Kidney epithelial cell (primary cell): ENCODE data around the gene PLIN3. TPM values are rescaled to one million over a fixed set of nuclear protein-coding genes. Genes with fewer than 3 reads are reported as not detected.
"Not testable (repeated sequence)": the region's sequence is repeated elsewhere in the genome, so short reads cannot be mapped to it uniquely, and the experiment has no call there.

ENCODE experiments used
- DNase-seq: peaks from one replicate; pipeline ENCODE4 v3.0.0-alpha.2; 2010; ENCODE audit warnings: low read depth
- H3K27me3 ChIP-seq: 2 replicates; pipeline ENCODE4 v1.6.0; 2011; ENCODE audit warnings: low read length; ENCODE audit not compliant: control insufficient read depth, insufficient read depth
- H3K36me3 ChIP-seq: 2 replicates; pipeline ENCODE4 v1.5.1; 2011; ENCODE audit warnings: low read length; ENCODE audit not compliant: control insufficient read depth, insufficient read depth
- H3K4me3 ChIP-seq: 2 replicates; pipeline ENCODE4 v1.5.1; 2011; ENCODE audit warnings: low read depth, mild to moderate bottlenecking, control low read depth, low read length
- total RNA-seq: library from RNA; depleted of rRNA; stranded (reverse); fragments of >200 nt; gene quantifications from 2 replicates; pipeline ENCODE4 v1.2.3, GENCODE V29; 2015
- TF ChIP-seq, protein P1 (sequence below): IDR thresholded peaks from 2 replicates; pipeline ENCODE4 v1.5.1; 2011; ENCODE audit warnings: mild to moderate bottlenecking, moderate library complexity, low read length, control low read depth, inconsistent platforms; ENCODE audit not compliant: insufficient read depth, poor library complexity, severe bottlenecking

Gene PLIN3
- total RNA-seq, 1 donor from 2014 or later: 59.5 TPM

DNA sequence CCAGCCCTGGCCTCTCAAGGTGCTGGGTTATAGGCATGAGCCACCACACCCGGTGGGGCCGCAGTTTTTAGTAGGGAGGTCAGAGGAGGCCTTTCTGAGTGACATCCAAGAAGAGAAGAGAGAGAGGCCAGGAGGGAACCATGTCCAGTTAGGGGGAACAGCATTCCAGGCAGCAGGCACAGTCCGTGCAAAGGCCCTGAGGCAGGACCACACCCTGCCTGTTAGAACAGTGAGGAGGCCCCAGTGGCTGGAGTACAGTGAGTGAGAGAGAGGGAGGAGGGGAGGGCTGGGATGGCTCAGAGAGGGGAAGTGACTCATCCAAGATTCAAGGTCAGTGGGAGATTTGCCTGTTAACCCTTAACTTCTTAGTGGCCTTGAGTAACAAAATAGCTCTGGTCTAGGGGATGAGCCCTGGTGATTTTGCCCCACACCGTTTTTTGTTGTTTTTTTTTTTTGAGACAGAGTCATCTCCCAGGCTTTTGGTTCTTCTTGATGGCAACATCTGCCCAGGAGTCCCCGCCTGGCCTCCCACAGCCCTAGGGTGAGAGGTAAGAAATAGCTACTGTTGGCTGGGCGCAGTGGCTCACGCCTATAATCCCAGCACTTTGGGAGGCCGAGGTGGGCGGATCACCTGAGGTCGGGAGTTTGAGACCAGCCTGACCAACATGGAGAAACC lies 2.7 kb upstream of the PLIN3 start:
- no peaks in the 10 kb centered on the region for H3K27me3 ChIP-seq
- H3K4me3 ChIP-seq: no peak overlapping the region
- TF ChIP-seq, protein P1, sequence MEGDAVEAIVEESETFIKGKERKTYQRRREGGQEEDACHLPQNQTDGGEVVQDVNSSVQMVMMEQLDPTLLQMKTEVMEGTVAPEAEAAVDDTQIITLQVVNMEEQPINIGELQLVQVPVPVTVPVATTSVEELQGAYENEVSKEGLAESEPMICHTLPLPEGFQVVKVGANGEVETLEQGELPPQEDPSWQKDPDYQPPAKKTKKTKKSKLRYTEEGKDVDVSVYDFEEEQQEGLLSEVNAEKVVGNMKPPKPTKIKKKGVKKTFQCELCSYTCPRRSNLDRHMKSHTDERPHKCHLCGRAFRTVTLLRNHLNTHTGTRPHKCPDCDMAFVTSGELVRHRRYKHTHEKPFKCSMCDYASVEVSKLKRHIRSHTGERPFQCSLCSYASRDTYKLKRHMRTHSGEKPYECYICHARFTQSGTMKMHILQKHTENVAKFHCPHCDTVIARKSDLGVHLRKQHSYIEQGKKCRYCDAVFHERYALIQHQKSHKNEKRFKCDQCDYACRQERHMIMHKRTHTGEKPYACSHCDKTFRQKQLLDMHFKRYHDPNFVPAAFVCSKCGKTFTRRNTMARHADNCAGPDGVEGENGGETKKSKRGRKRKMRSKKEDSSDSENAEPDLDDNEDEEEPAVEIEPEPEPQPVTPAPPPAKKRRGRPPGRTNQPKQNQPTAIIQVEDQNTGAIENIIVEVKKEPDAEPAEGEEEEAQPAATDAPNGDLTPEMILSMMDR: no peak
- peak; percentile 79 for DNase-seq
- H3K36me3 ChIP-seq: no peaks in the 10 kb centered on the region

DNA sequence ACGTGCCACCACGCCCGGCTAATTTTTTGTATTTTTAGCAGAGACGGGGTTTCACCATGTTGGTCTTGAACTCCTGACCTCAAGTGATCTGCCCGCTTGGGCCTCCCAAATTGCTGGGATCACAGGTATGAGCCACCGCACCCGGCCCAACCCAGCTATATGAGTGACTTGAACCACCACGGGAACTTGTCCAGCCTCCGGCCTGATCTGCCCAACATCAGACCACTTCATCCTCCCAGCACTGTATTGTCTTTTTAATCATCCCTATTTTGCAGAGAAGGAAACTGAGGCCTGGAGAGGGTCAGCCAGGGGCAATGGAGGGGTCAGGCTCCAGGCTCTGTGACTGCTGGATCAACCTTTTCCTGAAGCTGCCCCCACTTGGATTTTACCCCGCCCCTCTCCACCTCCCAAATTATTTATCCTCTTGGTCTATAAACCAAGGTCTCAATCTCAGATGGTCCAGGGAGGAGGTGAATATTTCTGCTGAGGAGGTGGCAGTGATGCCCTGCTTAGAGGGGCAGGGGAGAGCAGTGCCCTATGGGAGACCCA lies 893 bp upstream of the PLIN3 start:
- H3K36me3 ChIP-seq: no peaks in the 10 kb centered on the region
- H3K4me3 ChIP-seq: no peak overlapping the region
- no peak for DNase-seq
- no peaks in the 10 kb centered on the region for H3K27me3 ChIP-seq
- TF ChIP-seq, protein P1: no peak

DNA sequence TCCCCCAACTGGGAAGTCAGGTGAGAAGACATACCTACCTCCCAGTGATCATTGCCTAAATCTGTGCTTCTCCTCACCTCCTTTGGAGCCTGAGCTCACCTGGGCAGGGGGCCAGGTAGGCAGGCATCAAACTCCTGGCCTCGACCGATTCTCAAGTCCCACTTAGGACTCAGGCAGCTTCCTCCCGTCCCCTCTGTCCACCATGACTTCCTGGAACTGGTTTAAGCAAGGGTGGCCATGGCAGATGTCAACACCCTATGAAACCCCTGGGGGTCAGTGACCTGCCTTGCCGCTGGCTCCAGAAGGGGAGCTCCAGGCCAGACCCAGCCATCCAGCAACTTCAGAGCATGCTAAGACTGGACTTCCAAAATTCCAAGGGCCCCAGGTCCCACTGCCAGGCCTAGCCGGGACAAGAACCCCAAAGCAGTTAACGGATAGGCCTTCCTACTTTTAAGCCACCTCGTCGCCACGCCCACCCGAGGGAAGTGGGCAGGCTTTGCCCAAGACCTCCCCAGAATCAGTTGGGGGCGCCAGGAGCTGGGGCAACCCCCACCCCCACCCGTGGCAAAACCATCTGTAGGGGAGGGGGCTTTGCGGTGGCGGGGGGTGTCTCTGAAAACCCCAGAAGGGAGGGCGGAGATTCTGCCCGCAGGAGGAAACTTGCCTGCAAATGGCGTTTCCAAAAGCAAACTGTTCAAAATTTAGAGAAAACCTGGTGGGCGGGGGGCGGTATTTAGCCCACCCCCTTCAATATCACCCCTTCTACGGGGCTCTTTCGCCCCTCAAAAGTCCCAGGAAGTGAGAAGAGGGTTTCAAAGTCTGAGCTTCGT lies 657 bp downstream of the PLIN3 start:
- H3K36me3 ChIP-seq: no peaks in the 10 kb centered on the region
- no peak for DNase-seq
- H3K27me3 ChIP-seq: no peaks in the 10 kb centered on the region
- H3K4me3 ChIP-seq: peak overlapping the region; percentile 60
- TF ChIP-seq, protein P1: no peak

DNA sequence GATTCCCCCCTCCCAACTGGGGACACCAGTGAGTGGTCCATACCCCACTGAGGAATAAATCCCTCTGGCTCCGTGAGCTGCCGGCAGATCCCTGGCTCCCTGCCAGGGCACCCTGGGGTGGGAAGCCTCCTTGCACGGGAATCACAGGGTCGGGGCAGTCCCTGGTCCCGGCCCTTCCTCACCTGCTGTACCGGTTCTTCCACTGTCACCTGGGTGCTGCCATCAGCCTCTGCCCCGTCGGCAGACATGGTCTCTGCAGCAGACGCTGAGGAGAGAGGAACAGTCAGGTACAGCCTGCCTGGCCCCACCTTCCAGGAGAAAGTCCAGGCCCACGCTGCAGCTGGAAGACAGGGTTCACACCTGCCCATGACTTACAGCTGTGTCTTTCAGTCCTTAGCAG lies 6.3 kb downstream of the PLIN3 start:
- DNase-seq: no peak
- no peaks in the 10 kb centered on the region for H3K27me3 ChIP-seq
- TF ChIP-seq, protein P1: no peak
- H3K4me3 ChIP-seq: no peak overlapping the region
- H3K36me3 ChIP-seq: peaks cover 2% of the 10 kb centered on the region

DNA sequence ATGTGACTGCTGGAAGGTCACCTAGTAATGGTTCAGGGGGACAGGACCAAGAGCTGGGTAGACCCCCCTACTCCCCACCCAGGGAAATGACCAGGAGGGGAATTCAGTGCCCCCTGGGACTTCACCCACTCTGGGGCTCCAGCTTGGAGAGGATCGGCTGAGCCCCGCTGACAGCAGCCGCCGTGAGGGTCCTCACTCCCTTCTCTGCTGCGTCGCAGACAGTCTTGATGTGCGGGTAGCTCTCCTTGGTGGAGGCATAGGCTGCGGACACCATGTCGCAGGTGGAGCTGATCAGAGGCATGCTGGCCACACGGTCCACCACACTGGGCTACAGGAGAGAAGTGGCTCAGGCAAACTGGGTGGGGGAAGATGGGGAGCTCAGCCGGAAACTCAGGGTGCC lies 7.8 kb downstream of the PLIN3 start:
- H3K36me3 ChIP-seq: peaks cover 5% of the 10 kb centered on the region
- TF ChIP-seq, protein P1: no peak
- no peak overlapping the region for H3K4me3 ChIP-seq
- H3K27me3 ChIP-seq: no peaks in the 10 kb centered on the region
- no peak for DNase-seq

DNA sequence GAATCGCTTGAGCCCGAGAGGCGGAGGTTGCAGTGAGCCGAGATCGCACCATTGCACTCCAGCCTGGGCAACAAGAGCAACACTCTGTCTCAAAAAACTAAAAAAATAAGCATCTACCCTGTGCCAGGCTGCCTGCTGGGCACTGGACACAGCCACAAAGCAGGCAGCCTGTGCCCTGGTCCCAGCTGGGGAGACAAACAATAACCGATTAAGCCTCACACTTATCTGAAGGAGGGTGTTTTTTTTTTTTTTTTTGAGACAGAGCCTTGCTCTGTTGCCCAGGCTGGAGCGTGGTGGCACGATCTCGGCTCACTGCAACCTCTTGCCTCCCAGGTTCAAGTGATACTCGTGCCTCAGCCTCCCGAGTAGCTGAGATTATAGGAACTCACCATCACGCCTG lies 11.0 kb downstream of the PLIN3 start:
- not testable (repeated sequence) for H3K27me3 ChIP-seq, H3K36me3 ChIP-seq, DNase-seq, H3K4me3 ChIP-seq

DNA sequence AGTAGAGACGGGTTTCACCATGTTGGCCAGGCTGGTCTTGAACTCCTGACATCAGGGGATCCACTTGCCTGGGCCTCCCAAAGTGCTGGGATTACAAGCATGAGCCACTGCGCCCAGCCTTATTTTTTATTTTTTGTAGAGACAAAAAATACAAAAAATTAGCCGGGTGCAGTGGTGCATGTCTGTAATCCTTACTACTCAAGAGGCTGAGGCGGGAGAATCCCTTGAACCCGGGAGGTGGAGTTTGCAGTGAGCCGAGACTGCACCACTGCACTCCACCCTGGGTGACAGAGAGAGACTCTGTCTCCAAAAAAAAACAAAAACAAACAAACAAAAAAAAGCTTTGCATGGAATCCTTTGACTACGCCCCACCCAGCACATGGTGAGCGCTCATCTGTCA lies 14.0 kb downstream of the PLIN3 start:
- not testable (repeated sequence) for DNase-seq, H3K36me3 ChIP-seq, H3K27me3 ChIP-seq, H3K4me3 ChIP-seq
